HG03520 (cell line): ENCODE data around the gene SRBD1.
"Not testable (repeated sequence)": the region's sequence is repeated elsewhere in the genome, so short reads cannot be mapped to it uniquely, and the experiment has no call there.

Source experiments
- ATAC-seq: cut with Tn5 transposase; IDR thresholded peaks from one replicate; pipeline ENCODE4 v1.9.1; 2021; ENCODE audit warnings: mild to moderate bottlenecking, moderate library complexity; ENCODE audit not compliant: unreplicated experiment

Gene SRBD1

DNA sequence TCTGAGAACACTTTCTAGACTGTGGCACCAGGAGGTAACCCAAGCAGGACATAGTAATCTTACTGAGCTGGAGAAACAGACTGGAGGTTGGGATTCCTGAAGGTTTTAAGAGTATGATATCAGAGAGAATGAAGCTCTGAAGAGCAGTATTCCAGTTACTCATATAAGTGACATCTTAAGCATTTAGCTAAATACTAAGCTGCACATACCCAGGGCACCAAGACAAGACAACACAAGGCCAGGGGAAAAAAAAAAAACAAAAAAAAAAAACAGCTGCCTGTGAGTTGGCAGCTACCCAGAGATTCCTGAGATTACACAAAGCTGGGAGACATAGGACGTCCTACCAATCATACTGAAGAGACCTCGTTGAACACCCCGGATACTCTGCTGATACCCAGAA, 175.8 kb downstream of the SRBD1 start:
- no peak for ATAC-seq

DNA sequence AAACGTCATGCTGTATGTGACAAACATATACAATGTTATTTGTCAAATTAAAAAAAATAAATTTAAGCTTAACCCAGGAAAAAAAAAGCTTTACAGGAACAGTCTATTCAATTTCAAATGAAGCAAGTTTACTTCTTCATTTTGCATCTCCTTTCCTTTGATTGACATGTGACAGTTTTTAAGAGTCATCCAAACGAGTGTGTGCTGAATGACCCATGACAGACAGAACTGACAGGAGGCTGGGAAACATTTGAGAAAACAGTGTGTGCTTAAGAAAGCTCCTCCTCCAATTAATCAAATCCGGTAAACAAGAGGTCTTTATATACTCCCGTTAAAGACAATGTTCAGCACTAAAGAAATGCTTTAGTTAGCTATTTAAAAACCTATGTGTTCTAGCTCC, 177.7 kb downstream of the SRBD1 start:
- no peak for ATAC-seq

DNA sequence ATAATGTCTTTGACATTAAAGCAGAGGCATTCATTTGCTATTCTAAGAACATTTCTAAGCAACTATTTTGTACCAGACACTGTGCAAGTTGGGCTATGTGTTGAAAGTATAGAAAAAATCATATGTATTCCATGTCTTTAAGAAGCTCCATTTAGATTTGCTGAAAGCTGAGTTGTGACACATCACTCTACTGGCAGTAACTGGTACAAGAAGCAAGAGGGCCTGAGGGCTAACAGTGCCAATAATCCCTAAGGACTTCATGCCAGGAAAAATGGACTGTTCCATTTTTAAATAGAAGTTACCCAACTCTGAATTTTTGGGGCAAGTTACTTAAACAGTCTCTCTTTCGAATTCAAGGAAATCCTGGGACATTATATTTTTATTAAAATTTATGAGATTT, 178.7 kb downstream of the SRBD1 start:
- ATAC-seq: no peak

DNA sequence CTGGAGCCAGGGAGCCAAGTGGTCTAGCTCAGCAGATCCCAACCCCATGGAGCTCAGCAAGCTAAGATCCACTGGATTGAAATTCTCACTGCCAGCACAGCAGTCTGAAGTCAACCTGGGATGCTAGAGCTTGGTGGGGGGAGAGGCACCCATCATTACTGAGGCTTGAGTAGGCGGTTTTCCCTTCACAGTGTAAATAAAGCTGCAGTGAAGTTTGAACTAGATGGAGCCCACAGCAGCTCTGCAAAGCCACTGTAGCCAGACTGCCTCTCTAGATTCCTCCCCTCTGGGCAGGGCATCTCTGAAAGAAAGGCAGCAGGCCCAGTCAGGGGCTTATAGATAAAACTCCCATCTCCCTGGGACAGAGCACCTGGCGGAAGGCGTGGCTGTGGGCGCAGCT, 185.0 kb downstream of the SRBD1 start:
- not testable (repeated sequence) for ATAC-seq

DNA sequence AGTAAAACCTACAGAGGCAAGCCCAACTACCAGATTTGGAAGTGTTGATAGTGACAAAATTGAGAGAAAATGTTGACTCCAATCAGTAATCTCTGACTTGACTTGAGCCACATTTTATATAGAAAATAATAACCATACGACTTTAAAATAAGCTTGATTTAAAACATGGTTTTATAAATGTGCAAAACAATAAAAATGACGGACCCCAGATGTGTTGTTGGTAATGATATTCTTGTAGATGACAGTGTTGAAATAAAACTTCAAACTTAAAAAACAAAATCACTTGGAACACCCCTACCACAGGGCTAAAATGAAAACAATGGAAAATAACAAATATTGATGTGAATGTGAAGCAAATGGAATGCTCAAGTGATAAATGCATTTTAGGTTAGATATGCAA, 188.1 kb downstream of the SRBD1 start:
- no peak for ATAC-seq

DNA sequence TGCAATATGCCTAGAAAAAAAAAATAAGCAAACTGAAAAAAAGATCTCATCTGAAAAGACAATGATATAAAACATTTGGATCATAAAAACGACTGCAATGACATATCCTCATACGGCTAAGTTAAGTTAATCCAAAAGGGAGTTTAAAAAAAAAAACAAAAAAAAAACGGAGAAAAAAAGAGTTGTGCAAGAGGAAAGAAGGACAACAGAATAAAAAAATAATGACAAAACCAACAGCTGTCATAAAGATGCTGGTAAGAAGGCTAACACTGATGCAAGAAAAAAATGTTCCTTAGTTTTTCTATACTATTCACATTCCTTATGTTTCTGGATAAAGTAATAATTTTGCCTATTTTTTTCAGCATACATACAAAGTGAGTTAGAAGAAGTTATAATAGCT, 192.5 kb downstream of the SRBD1 start:
- no peak for ATAC-seq

DNA sequence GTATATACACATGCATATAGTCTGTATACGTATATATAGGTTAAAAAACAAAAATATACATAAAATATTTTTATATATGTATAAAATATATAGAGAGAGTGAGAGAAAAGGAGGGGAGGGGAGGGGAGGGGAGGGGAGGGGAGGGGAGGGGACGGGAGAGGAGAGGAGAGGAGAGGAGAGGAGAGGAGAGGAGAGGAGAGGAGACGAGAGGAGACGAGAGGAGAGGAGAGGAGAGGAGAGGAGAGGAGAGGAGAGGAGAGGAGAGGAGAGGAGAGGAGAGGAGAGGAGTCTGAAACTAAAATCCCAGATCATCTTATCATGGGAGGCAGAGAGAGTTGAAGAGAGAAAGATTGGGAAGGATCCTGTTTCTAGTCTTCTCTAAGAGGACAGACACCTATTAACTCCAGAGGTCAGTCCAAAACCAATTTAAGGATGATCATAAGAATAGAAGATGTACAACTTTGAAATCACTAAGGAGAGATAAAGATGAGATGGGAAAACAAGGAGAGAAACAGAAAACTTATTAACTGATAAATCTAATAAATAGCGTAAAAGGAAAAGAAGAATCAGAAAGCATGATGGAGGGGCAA, 195.4 kb downstream of the SRBD1 start:
- no peak for ATAC-seq

DNA sequence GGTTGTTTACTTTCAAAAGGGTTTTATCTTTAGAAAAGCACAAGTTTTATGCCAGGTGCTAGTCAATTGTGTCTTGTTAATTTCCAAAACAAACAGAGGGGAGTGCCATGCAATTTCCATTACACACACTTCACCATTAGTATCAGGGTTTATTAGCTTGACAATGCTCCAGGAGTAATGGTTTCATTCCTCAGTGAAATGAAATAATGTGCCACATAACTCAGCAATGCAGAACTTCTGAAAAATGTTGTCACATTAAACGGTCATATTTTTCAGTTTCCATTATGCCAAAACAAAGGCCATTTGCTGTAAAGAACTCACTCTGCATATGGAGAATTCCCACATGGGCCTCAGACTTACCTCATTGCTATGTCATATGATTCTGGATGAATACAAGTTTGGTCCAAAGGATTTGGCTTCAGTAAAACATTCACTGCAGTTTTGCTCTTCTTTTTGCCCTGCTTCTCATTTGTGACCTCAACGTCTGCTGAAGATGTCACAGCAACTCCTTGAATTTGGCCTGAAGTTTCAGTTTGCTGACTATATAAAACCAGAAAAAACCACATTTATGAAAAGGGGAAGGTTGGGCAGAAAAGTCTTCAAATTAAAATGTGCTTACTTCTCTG, 198.2 kb downstream of the SRBD1 start:
- no peak for ATAC-seq

DNA sequence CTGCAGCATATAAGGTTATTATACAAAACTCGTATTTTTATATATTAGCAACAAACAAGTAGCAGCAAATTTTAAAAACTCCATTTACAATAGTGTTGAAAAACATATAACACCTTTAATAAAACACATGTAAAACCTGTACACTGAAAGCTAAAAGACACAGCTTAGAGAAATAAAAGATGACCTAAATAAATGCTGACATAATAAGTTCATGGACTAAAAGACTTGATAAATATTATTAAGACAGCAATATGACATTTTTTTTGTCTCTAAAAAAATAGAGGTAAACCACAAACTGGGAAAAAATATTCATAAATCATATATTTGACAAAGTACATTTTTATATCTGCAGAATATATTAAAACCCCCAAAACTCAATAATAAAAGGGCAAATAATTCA, 201.4 kb downstream of the SRBD1 start:
- ATAC-seq: no peak

DNA sequence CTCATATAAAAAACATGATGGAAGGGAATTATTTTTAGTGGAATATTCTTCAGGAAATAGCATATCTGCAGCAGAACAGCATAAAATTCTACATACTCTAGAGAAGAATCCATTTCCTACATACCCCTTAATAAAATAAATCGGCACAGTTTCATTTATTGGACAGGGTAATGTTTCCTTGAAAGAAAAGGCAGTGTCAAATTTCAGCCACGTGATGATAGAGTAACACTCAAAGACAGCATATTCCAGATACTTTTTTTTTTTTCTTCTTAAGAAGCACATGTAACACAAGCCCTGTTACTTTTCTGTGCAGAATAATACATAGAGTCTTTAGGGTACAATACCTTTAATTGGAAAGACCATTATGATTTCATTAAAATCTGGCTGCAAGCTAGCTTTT, 204.4 kb downstream of the SRBD1 start:
- ATAC-seq: no peak

DNA sequence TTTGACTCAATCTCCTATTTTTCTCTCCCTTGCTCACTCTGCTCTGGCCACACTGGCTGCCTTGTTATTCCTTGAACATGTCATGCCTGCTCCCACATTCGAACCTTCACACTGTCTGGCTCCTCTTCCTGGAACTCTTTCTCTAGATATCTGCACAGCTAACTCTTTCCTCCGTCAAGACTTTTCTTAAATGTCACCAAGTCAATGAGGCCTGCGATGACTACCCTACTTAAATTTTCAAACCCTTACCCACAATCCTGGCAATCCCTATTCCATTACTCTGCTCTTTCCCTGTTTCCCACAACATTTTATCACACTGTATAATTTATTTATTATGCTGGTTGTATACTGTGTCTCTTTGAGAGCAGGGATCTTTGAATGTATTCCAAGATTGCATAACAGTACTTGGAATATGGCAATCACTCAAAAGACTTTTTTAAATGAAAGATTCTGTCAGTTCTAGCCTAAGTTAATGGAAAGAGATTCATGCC, 206.2 kb downstream of the SRBD1 start:
- ATAC-seq: no peak

DNA sequence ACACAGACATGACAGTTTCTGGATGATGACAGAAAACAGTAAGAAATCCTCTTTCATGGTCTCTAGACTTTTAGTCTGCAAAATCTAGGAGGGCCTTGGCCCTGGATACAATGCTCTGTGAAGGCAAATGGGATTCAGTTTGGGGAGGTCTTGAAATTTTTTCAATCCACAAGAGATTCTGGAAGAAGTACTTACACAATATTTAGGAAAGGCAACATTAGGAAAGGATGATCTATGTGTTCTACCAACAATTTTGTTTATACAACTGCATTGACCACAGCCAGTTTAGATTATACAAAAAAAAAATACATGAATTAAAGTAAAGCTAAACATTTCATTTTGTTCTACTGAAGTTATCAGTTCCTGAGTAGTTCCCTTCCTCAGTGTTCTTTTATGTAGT, 208.0 kb downstream of the SRBD1 start:
- ATAC-seq: no peak

DNA sequence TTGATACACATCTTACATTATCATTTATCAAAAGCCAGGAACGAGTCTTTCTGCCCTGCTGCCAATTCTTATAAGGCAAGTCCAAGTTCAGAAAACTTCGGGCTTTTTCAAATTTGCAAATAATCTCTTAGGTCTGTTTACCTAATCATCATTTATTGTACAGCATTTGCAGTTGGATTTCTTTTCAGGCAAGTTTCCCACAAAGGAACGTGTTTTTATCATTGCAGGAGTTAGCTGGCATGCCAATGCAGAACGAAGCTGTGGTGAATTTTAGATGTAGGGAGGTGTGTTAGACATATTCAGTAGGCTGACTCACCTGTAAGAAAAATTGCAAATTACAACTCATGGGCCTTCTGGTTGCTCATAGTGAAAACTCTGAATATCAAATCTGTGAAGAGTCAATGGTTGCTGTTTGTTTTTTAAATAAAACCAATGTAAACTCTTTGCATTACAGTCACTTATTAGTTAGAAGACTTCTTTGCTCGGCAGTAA, 209.6 kb downstream of the SRBD1 start:
- no peak for ATAC-seq

DNA sequence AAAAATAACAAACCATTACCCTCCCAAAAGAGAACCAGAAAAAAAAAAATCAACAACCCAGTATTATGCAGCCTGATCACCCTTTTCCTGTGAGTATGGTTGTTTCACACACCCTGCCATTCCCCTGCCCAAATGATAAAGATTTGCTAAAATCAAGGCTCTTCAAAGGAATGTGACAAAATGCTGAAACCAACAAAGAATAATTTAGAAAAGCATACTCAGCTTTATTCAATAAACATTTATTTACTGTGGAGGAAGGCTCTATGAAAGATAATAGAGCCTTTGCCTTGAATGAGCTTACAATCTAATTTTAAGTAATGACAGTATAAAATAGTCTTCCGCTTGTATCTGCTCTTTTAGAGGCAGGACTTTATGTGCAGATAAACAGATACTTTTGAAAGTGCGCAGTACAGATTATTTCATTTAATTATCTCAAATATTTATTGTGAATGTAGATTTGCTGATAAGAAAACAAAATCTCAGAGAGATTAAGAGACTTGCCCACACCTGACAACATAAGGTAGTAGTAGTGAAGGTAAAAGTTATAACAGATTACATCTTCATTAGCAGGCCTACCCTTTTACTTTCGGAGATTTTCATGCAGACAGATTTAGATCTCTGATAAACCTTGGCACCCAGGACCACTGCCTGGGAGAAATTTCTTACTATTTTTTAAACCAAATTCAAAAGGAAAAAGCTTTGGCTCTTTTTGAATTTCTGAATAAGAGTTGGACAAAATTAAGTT, 211.9 kb downstream of the SRBD1 start:
- no peak for ATAC-seq

DNA sequence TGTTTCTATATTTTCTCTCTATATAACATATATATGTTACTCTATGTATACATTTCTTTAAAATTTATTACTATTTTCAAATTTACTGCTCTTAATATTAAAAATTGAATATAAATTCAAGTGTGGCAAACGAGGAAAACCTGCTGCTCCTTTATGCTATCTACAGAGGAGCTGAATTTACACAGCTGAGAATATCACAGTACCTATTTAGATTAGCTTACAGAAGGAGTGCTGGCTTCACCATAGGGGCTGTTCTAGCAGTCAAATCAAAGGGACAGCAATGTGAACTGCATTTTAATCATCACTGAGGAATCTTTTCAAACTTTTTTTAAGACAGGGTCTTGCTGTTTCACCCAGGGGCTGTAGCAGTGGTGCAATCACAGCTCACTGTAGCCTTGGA, 213.8 kb downstream of the SRBD1 start:
- no peak for ATAC-seq

DNA sequence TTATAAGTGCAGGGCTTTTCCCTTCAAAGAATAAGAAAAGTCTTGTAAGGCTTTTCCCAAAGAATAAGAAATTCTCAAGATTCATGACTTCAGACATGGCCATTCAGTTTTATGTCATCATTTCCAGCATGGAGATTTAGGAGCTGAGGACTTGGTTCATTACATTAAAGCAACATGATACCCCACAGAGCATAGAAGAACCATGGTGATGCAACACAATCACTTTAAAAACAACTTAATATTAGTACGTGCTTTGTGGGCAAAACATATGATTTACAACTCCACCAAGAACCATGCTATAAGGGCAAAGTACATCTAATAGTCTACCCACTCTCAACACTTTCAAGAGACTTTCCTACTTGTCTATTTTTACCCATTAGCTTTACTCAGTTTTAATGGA, 214.4 kb downstream of the SRBD1 start:
- no peak for ATAC-seq

DNA sequence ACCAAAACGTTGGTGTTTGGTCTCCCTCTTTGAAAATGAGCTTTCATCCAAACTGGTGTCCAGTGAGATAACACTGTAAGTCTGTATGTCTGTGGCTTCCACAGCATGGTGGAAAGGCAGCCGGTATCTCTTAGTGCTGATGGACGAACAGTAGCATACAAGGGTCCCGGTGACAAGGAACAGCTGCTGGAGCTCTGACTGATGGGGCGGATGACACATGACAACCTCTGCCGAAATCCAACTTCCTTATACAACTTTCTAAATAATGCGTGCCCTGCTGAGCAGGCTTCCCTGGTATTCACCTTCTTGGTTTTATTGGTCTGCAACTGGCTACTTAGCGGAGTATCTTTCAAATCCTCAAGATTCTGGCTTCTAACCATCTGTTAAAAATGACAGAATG, 216.2 kb downstream of the SRBD1 start:
- ATAC-seq: no peak

DNA sequence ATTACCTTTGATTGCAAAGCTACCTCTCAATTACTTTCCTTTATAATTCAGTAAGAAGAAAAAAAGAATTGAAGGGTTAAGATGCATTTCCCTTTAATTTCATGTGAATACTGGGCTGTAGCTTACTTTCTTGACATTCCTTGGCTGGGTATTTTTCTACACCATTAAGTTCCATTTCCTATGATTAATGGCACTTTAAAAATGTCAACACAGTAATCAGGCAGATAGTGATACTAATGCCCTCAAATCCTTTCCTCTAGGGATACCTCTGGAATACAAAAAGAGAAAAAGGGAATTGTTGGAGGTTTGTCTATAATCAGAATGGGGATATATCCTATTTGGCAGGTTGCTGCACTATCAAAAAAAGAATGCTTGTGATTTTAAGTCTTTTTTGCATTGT, 216.9 kb downstream of the SRBD1 start:
- no peak for ATAC-seq

DNA sequence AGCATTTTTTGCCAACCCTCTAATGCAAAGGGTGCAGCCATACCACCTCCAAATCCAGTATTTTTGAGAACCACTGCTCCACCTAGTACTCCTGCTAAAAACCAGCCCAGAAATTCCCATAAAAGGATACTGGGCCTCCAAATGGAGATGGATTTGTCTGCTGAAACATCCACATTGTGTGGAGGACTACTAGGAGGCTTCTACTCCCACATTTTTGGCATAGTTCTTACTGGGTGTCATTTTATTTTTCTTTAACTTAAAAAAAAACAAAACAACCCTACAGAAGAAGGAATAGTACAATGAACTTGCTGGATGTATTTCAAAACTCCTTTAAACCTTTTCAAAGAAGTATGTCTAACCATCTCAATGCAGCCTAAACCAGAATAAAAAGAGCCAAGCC, 219.2 kb downstream of the SRBD1 start:
- no peak for ATAC-seq

DNA sequence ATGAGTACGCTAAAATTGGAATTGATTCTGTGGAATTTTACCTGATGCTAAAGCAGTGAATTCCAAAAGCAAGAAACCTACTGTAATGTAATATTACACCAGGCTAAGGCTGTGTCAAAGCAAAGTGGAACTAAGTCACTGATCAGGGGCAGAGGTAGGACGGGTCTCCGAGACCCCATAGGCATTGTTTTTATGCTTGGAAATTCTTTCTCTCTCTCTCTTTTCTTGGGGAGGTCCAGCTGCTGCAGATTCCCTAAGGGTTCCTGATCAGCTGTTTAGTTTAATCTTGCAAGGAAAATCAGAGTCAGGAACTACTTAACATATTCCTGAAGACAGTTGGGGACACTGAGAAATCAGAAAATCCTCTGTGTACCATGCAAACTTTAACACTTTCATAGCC, 220.2 kb downstream of the SRBD1 start:
- no peak for ATAC-seq

DNA sequence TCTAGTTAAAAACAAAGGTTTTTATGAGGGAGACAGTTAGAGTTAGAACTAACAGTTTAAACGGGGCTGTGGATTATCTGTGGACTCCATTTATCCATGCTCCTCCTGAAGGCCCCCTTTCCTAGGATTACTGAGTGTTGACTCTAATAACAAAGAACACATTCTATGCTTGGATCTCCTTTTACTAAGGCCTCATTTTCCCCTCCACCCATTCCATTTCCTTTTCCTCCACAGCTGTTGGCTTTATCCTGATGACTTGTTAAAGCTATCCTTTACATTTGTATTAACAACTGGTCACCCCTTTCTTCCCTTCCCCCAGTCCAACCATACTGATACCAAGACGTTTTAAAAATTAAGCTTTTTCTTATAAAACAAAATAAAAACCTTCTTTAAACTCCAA, 220.6 kb downstream of the SRBD1 start:
- no peak for ATAC-seq

DNA sequence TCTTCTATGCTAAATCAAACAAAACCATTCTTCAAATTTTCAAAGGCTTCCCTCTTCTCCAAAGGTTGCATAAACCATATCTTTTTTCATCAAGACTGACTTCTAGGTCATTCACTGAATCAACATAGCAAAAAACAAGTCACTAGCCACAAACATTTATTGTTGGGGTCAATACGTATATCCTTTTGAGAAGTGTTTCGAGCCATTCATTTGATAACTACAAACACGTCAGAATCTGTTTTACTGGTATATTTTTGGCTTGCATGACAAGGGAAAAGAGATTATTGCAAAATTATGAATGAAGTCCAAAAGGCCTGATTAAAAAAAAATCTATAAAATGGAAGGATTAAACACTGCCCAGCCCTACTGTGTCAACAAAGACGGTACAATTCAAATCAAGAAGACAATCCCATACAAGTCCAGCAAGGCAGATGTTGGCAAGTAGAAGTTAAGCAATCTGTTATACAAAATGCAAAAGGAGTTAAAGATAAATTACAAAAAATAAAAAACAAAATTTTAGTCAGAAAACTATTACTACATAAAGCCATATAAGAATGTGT, 222.4 kb downstream of the SRBD1 start:
- no peak for ATAC-seq
